Left ventricle myocardium inferior (tissue), 1 donor: Measurements from ENCODE around the gene CDH22. TPM values are rescaled to one million over a fixed set of nuclear protein-coding genes. Genes with fewer than 3 reads are reported as not detected.

Experiments used
- DNase-seq: peaks from one replicate; pipeline ENCODE4 v3.0.0-alpha.2; 2020
- H3K27ac ChIP-seq: fragments of 200-600 bp; replicated peaks from 2 replicates; pipeline ENCODE4 v1.8.0; 2021
- H3K27me3 ChIP-seq: fragments of 200-600 bp; 2 replicates; pipeline ENCODE4 v1.8.0; 2021; ENCODE audit warnings: low read depth
- H3K36me3 ChIP-seq: fragments of 200-600 bp; 2 replicates; pipeline ENCODE4 v1.8.0; 2021
- H3K4me1 ChIP-seq: fragments of 200-600 bp; 2 replicates; pipeline ENCODE4 v1.8.0; 2021
- H3K4me3 ChIP-seq: fragments of 200-600 bp; 2 replicates; pipeline ENCODE4 v1.8.0; 2021; ENCODE audit warnings: mild to moderate bottlenecking, moderate library complexity
- H3K9me3 ChIP-seq: fragments of 200-600 bp; replicated peaks from 2 replicates; pipeline ENCODE4 v1.8.0; 2021
- CTCF ChIP-seq: fragments of 200-600 bp; IDR thresholded peaks from 2 replicates; pipeline ENCODE4 v1.8.0; 2021; ENCODE audit warnings: antibody characterized with exemption, mild to moderate bottlenecking, borderline replicate concordance
- intact Hi-C: fragments of 100-400 bp; cut with micrococcal nuclease; formaldehyde crosslinking; loops from one replicate; pipeline ENCODE4 v1.11.0; 2022
- total RNA-seq: library from RNA; stranded (reverse); fragmentation: NEBNext Ultra II Directional; extraction: Animal tissue kit (Norgen Biotek cat#: 25700); gene quantifications from one replicate; pipeline ENCODE4 v1.2.1, GENCODE V29; 2021
- donor health status: DM: no; HTN: yes; CAD: no; lungs with severe emphysema.

CDH22 gene
- total RNA-seq, 1 donor from 2014 or later = 2.3 TPM

GRCh38 chr20:46354920-46355654 is 46.8 kb upstream of the CDH22 start:
- H3K4me3 ChIP-seq = no peak overlapping the region
- peaks cover 21% of the 10 kb centered on the region for H3K36me3 ChIP-seq
- peaks cover 48% of the 10 kb centered on the region for H3K4me1 ChIP-seq
- H3K27me3 ChIP-seq = no peaks in the 10 kb centered on the region
- DNase-seq = no peak
- no peak for TF ChIP-seq CTCF
- intact Hi-C loops = no loop called here
- no peaks in the 10 kb centered on the region for H3K9me3 ChIP-seq
- H3K27ac ChIP-seq = no peak overlapping the region

GRCh38 chr20:46354207-46354555 is 45.9 kb upstream of the CDH22 start:
- no peak for DNase-seq
- no peak for TF ChIP-seq CTCF
- intact Hi-C loops = no loop called here

GRCh38 chr20:46353500-46354206 is 45.4 kb upstream of the CDH22 start:
- no peak for TF ChIP-seq CTCF
- DNase-seq = no peak
- H3K4me1 ChIP-seq = peaks cover 39% of the 10 kb centered on the region
- H3K27me3 ChIP-seq = no peaks in the 10 kb centered on the region
- no peak overlapping the region for H3K27ac ChIP-seq
- H3K4me3 ChIP-seq = no peak overlapping the region
- intact Hi-C loops = no loop called here
- peaks cover 26% of the 10 kb centered on the region for H3K36me3 ChIP-seq
- no peaks in the 10 kb centered on the region for H3K9me3 ChIP-seq

More at GRCh38 chr20:46354207-46354555, 45.9 kb upstream of the CDH22 start:
- Histone ChIP-seq H3K4me3 (no peak overlapping the region), H3K4me1 (peaks cover 39% of the 10 kb centered on the region), H3K27ac (no peak overlapping the region), H3K27me3 (no peaks in the 10 kb centered on the region), H3K36me3 (peaks cover 26% of the 10 kb centered on the region), H3K9me3 (no peaks in the 10 kb centered on the region)

GRCh38 chr20:46352370-46352938 is 44.2 kb upstream of the CDH22 start:
- DNase-seq = no peak
- intact Hi-C loops = no loop called here
- Histone ChIP-seq H3K4me3 (no peak overlapping the region), H3K4me1 (peaks cover 34% of the 10 kb centered on the region), H3K36me3 (peaks cover 26% of the 10 kb centered on the region), H3K27ac (no peak overlapping the region), H3K27me3 (no peaks in the 10 kb centered on the region), H3K9me3 (no peaks in the 10 kb centered on the region)
- TF ChIP-seq CTCF = no peak

GRCh38 chr20:46351357-46352058 is 43.2 kb upstream of the CDH22 start:
- Histone ChIP-seq H3K27me3 (no peaks in the 10 kb centered on the region), H3K27ac (no peak overlapping the region), H3K4me3 (no peak overlapping the region), H3K9me3 (no peaks in the 10 kb centered on the region), H3K4me1 (peaks cover 24% of the 10 kb centered on the region), H3K36me3 (peaks cover 26% of the 10 kb centered on the region)
- intact Hi-C loops = no loop called here
- DNase-seq = no peak
- TF ChIP-seq CTCF = no peak
